ENCODE results near the gene TSEN2. TPM values are rescaled to one million over a fixed set of nuclear protein-coding genes. Genes with fewer than 3 reads are reported as not detected.

Gene TSEN2
- total RNA-seq, 2 experiments from 2014 or later: 19.4 to 21.4 TPM

DNA sequence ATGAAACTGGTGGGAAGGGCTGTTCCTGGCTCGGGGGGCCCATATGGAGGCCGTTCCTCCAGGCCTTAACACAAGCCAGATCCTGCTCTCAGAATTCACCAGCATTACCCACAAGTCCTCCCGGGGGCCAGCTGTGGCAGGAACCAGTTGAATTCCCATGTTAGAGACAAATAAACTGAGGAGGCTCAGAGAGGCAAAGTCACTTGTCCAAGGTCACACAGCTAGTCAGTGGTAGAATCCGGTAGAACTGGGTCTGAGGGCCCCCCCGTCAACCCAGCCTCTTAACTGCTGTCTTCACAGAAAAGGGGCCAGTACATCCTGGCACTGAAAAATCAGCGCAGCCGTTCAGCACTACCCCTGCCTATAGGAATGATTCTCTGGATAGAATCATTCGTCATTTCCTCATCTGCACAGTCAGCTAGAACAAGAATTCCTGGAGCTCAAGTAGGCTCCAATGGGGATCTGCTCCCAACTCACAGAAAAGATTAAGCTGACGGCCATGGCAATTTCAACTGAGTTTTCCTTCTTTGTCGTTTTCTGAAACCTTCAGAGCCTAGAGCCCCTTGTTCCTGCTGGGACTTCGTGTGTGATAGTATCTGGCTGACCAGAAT lies 12.2 kb upstream of the TSEN2 start:
- Mint-ChIP-seq H3K4me3 (no peak overlapping the region), H3K4me1 (ENCODE audit: low read depth) (peaks cover 15% of the 10 kb centered on the region), H3K9me3 (no peaks in the 10 kb centered on the region), H3K27ac (no peak overlapping the region), H3K27me3 (no peaks in the 10 kb centered on the region), H3K36me3 (ENCODE audit: low read depth) (no peaks in the 10 kb centered on the region)
- ATAC-seq (no peak), DNase-seq (no peak)
- intact Hi-C loops (cut with micrococcal nuclease): no loop called here
- TF ChIP-seq, protein P1, sequence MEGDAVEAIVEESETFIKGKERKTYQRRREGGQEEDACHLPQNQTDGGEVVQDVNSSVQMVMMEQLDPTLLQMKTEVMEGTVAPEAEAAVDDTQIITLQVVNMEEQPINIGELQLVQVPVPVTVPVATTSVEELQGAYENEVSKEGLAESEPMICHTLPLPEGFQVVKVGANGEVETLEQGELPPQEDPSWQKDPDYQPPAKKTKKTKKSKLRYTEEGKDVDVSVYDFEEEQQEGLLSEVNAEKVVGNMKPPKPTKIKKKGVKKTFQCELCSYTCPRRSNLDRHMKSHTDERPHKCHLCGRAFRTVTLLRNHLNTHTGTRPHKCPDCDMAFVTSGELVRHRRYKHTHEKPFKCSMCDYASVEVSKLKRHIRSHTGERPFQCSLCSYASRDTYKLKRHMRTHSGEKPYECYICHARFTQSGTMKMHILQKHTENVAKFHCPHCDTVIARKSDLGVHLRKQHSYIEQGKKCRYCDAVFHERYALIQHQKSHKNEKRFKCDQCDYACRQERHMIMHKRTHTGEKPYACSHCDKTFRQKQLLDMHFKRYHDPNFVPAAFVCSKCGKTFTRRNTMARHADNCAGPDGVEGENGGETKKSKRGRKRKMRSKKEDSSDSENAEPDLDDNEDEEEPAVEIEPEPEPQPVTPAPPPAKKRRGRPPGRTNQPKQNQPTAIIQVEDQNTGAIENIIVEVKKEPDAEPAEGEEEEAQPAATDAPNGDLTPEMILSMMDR (IDR thresholded peaks at IDR 0.05): no peak
- POLR2A ChIA-PET: interaction anchor here (1.1 to 1.7 kb wide), 2 partner anchors 12 to 29 kb away, joined by 3 to 8 read pairs; partner anchors contain the start of gene TSEN2
- CTCF ChIA-PET: interaction anchor here (0.7 to 3.9 kb wide), 5 partner anchors 7 to 340 kb away, joined by 3 to 24 read pairs (median 3); no protein-coding TSS in a partner anchor

DNA sequence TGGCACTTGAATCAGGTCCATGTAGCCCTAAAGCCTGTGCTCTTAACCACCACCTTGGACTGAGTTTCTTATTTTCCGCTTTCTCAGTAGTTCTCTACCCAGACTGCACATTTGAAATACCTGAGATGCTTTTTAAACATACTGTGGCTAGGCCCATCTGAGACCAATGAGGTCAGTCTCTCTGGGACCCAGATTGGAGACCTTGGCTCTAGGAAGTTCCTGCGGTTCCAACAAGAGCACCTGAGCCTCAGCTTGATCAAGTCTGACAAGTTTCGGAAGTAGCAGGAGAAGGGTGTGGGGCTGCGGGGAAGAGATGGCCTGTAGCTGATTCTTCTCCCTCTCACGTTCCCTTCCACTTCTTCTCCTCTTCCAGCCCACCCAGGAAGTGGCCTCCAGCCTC lies 11.5 kb upstream of the TSEN2 start:
- ChIA-PET POLR2A (interaction anchor here (1.1 to 3.1 kb wide), 2 partner anchors 12 to 28 kb away, joined by 3 to 8 read pairs; partner anchors contain the start of gene TSEN2), CTCF (interaction anchor here (1.0 to 1.4 kb wide), 3 partner anchors 11 to 341 kb away, joined by 3 to 5 read pairs (median 3); no protein-coding TSS in a partner anchor)
- Mint-ChIP-seq H3K4me1 (ENCODE audit: low read depth) (peaks cover 15% of the 10 kb centered on the region), H3K4me3 (no peak overlapping the region), H3K27ac (no peak overlapping the region), H3K9me3 (no peaks in the 10 kb centered on the region), H3K27me3 (no peaks in the 10 kb centered on the region), H3K36me3 (ENCODE audit: low read depth) (no peaks in the 10 kb centered on the region)
- TF ChIP-seq, protein P1 (IDR thresholded peaks at IDR 0.05): no peak
- ATAC-seq: no peak
- DNase-seq: no peak
- intact Hi-C loops (cut with micrococcal nuclease): no loop called here

DNA sequence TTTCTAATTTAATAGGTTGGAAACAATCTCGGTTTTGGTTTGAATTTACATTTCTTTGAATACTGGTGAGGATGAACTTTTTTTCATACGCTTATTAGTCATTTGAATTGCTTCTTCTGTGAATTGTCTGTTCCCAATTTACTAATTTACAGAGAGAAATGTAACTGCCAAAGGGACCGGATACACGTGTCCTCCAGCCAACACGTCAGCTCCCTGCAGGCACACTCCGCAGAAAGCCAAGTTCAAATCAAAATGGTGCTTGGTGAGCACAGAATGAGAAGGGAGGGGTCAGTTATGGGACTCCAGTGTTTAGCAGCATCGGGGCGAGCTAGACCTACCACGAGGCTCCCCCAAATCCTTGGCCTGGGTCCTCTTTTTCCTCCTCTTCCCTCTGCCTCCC lies 10.8 kb upstream of the TSEN2 start:
- Mint-ChIP-seq H3K27ac (no peak overlapping the region), H3K4me3 (no peak overlapping the region)
- CTCF ChIA-PET: no interaction called here

DNA sequence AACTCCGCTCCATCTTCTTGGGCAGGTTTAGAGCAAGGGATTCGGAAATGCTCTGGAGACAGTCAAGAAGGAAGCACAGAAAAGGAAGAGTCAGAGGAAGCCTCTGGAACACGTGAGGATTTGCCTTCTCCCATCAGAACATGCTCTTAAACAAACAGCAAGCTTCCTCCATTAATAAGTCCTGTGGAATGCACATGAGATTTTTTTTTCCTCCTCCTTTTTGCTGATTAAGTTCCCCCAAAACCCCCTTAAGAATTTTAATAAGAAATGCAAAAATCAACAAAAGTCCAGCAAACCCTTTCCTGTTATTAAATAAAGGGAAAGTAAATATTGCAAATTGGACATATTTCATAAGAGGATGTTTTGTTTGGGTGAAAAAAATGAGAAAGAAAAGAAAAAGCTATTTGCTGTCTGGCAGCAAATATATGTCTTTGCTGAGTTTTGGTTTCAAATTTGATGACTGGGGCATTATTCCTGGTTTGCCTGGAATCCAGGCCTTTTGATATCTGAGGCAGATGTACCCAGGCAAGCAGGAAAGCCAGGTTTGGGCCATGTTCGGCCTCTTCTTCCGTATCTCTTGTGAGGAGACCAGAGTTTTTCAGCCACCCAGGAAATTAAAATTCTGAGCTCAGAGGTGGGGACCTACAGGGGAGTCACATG lies 7.9 kb upstream of the TSEN2 start:
- Mint-ChIP-seq H3K27ac (no peak overlapping the region), H3K9me3 (no peaks in the 10 kb centered on the region), H3K27me3 (no peaks in the 10 kb centered on the region), H3K4me3 (no peak overlapping the region), H3K4me1 (ENCODE audit: low read depth) (peaks cover 6% of the 10 kb centered on the region), H3K36me3 (ENCODE audit: low read depth) (no peaks in the 10 kb centered on the region)
- intact Hi-C loops (cut with micrococcal nuclease): no loop called here
- ATAC-seq (no peak), DNase-seq (no peak)
- ChIA-PET POLR2A (interaction anchor here (0.6 to 1.1 kb wide), 2 partner anchors 341 to 358 kb away, joined by 3 read pairs; no protein-coding TSS in a partner anchor), CTCF (interaction anchor here (1.1 to 6.5 kb wide), 2 partner anchors 41 to 339 kb away, joined by 3 to 170 read pairs; no protein-coding TSS in a partner anchor)
- TF ChIP-seq, protein P1 (IDR thresholded peaks at IDR 0.05): no peak

More for the DNA sequence above, 10.8 kb upstream of the TSEN2 start:
- TF ChIP-seq, protein P1 (IDR thresholded peaks at IDR 0.05): no peak
- intact Hi-C loops (cut with micrococcal nuclease): no loop called here
- no peaks in the 10 kb centered on the region for H3K27me3 Mint-ChIP-seq
- no peaks in the 10 kb centered on the region for H3K36me3 Mint-ChIP-seq (ENCODE audit: low read depth)
- no peak for ATAC-seq
- peaks cover 15% of the 10 kb centered on the region for H3K4me1 Mint-ChIP-seq (ENCODE audit: low read depth)
- no peak for DNase-seq
- no peaks in the 10 kb centered on the region for H3K9me3 Mint-ChIP-seq
- POLR2A ChIA-PET: interaction anchor here (3.1 kb wide), 1 partner anchor 11 kb away, joined by 8 read pairs; the partner anchor contains the start of gene TSEN2

DNA sequence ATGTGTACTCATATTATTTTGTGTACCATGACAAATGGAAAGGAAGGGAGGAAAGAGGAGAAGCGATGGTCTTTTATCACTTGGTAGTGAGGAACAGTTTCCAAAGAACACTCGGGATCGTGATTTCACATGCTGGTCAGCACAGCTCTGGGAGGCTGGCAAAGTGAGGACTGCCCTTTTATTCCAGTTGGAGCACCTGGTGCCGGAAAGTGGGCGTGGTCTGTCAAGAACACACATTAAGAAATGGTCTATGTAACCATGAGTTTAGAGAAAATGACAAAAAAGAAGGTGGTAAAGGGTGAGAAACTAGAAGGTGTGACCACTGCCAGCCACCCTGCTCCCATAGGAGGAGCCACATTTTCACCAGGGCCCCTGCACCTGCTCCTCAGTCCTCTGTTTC lies 7.0 kb upstream of the TSEN2 start:
- CTCF ChIA-PET: interaction anchor here (1.1 to 6.5 kb wide), 3 partner anchors 40 to 340 kb away, joined by 3 to 170 read pairs (median 25); no protein-coding TSS in a partner anchor
- POLR2A ChIA-PET: interaction anchor here (1.1 kb wide), 1 partner anchor 342 kb away, joined by 3 read pairs; no protein-coding TSS in a partner anchor
- H3K9me3 Mint-ChIP-seq: no peaks in the 10 kb centered on the region
- H3K4me1 Mint-ChIP-seq (ENCODE audit: low read depth): no peaks in the 10 kb centered on the region
- no peak for DNase-seq
- intact Hi-C loops (cut with micrococcal nuclease): no loop called here
- no peak overlapping the region for H3K4me3 Mint-ChIP-seq
- ATAC-seq: no peak
- TF ChIP-seq, protein P1 (IDR thresholded peaks at IDR 0.05): no peak
- H3K27ac Mint-ChIP-seq: no peak overlapping the region
- H3K27me3 Mint-ChIP-seq: no peaks in the 10 kb centered on the region
- no peaks in the 10 kb centered on the region for H3K36me3 Mint-ChIP-seq (ENCODE audit: low read depth)
